ACC112 (cell line): Measurements from ENCODE around the gene PPM1G.

Experiments used
- H2AFZ ChIP-seq: fragments of 200-600 bp; sonication (generic); one replicate; pipeline ENCODE4 v1.6.0; 2017; ENCODE audit warnings: antibody characterized with exemption, low read length; ENCODE audit not compliant: unreplicated experiment
- H3K27ac ChIP-seq: fragments of 200-600 bp; sonication (generic); 2 replicates; pipeline ENCODE4 v1.5.1; 2014; ENCODE audit warnings: low read depth, mild to moderate bottlenecking, antibody characterized with exemption, low read length, moderate library complexity
- H3K27me3 ChIP-seq: fragments of 200-600 bp; sonication (generic); 2 replicates; pipeline ENCODE4 v1.6.1; 2014; ENCODE audit warnings: mild to moderate bottlenecking, antibody characterized with exemption, low read length, moderate library complexity, mixed read lengths; ENCODE audit not compliant: insufficient read depth
- H3K36me3 ChIP-seq: fragments of 200-600 bp; sonication (generic); 2 replicates; pipeline ENCODE4 v1.6.1; 2016; ENCODE audit warnings: mild to moderate bottlenecking, antibody characterized with exemption, low read length, moderate library complexity, mixed read lengths; ENCODE audit not compliant: insufficient read depth
- H3K4me1 ChIP-seq: fragments of 200-600 bp; sonication (generic); one replicate; pipeline ENCODE4 v1.6.1; 2016; ENCODE audit warnings: low read length, mixed read lengths; ENCODE audit not compliant: insufficient read depth, unreplicated experiment, control insufficient read depth
- H3K4me3 ChIP-seq: fragments of 200-600 bp; sonication (generic); 2 replicates; pipeline ENCODE4 v1.5.1; 2014; ENCODE audit warnings: mild to moderate bottlenecking, low read depth, low read length
- H3K79me2 ChIP-seq: fragments of 200-600 bp; sonication (generic); one replicate; pipeline ENCODE4 v1.6.0; 2016; ENCODE audit warnings: low read length; ENCODE audit not compliant: control insufficient read depth, unreplicated experiment, insufficient read depth

Gene PPM1G

DNA sequence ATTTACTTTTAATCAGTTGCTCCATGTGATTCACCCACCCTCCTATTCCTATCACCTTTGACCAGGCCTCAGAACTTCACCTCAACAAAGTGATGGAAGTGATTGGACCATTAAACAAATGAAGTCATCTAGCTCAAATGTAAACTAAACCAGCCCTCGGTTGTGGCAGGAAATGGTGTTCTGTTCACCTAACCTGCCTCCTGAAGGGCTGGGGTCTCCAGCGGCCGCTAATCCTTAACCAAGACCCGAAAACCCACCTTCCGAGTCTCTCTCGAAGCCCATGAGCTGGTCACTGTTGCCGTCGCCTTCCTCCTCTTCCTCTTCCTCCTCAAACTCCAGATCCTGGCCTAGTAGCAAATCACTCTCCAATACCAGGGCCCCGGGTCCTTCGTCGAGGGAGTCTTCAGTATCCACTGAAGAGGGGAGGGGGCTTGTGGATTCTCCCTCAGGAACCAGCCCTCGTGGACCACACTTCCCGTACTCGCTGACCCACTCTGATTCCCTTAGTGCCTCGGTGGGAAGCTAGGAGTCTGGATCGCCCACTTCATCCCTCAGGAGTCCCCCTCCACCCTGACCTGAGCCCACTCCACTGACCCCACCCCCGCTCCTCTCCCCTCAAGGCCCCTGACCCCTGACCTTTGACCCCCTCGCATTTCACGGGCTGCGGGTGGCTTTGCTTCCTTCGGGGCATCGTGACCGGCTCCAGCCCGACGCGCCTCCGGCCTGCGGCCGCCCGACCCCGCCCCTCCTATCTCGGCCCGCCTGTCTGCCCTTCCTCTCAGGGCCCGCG is 29.4 kb downstream of the PPM1G start:
- Histone ChIP-seq H3K36me3 (peaks cover 13% of the 10 kb centered on the region; the same call in 1 of the 2 replicates), H3K4me3 (peak overlapping the region; percentile 80), H3K27ac (peak overlapping the region; percentile 82)

DNA sequence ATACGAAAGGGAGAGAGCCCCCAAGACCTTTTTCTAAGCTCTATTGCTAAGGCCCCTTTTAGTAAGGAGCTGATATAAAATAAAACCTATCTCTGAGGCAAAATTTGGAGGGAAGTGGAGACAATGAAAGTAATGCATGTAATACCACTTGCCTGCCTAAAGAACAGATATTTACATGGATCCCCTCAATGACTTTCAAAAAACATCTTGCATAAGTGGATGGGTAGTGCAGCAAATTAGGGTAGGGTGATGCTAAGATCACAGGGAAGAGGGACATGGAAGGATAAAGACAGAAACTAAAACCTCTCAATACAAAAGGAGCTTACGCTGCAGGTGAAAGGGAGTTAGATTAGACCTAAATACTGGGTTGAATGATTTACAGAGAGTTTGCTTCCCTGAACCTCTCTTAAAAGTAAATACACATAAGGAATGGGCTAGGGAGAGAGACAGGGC is 30.0 kb downstream of the PPM1G start:
- Histone ChIP-seq H3K79me2 (peaks cover 16% of the 10 kb centered on the region), H3K4me3 (peak overlapping the region; percentile 80), H3K27ac (peak overlapping the region; percentile 82), H3K36me3 (peaks cover 14% of the 10 kb centered on the region; the same call in 1 of the 2 replicates), H3K4me1 (peaks cover 21% of the 10 kb centered on the region), H3K27me3 (no peaks in the 10 kb centered on the region), H2AFZ (no peak overlapping the region)

More for the DNA sequence above, 29.4 kb downstream of the PPM1G start:
- Histone ChIP-seq H3K27me3 (no peaks in the 10 kb centered on the region), H3K4me1 (peaks cover 21% of the 10 kb centered on the region), H3K79me2 (peaks cover 16% of the 10 kb centered on the region), H2AFZ (no peak overlapping the region)

DNA sequence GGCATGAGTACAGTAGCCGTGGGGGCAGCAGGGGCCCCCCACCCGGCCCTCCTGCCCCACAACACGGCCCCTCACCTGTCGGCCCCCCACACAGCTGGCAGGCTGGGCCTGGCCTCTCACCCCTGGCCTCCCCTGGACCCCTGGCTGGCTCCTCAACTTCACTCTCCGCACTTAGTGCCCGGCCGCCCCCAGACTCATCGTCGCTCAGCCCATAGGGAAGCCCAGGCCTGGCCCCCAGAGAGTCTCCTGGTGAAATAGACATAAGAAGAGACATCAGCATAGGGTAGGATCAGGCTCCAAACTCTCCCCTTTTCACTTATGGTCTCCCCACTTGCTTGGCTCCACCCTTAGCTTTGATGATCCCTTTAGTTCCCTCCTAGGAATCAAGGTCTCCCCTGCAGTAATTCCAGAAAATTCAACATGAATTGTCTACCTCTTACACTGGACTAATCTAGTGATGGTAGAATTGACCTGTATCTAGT is 30.5 kb downstream of the PPM1G start:
- H3K4me3 ChIP-seq = peak overlapping the region; percentile 80
- no peak overlapping the region for H2AFZ ChIP-seq
- no peaks in the 10 kb centered on the region for H3K27me3 ChIP-seq
- peak overlapping the region; percentile 82 for H3K27ac ChIP-seq
- H3K4me1 ChIP-seq = peaks cover 21% of the 10 kb centered on the region
- H3K79me2 ChIP-seq = peaks cover 16% of the 10 kb centered on the region
- H3K36me3 ChIP-seq = peaks cover 15% of the 10 kb centered on the region; the same call in 1 of the 2 replicates

DNA sequence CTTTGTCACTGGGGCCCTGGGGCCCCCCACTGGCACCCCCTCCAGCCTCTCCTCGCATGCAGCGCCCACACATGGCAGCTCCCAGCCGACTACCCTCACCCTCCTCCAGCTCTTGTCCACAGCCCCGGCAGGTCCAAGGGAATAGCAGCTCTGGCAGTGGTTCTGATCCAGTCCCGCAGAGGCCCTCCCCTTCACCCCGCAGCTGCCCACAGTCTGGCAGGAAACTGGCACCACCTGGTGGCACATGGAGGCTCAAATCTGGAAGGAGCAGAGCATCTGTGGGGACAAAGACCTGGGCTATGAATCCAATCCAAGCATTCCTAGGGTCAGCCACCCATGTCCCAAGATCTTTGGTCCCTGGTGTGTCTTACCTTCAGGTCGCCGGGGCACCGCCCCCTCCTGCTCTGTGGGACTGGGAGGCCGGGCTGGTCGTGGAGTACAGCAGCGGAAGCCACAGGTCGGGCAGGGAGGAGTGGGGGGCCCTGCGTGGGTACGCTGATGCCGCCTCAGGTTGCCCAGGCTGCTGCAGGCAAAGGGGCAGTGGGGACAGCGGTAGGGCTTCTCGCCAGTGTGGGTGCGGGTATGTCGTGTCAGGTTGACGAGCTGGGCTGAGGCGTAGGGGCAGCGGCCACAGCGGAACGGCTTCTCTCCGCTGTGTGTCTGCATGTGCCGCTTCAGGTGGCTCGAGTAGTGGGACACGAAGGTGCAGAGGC is 31.1 kb downstream of the PPM1G start:
- no peak overlapping the region for H3K4me3 ChIP-seq
- H3K27ac ChIP-seq = no peak overlapping the region
- H3K27me3 ChIP-seq = no peaks in the 10 kb centered on the region
- no peak overlapping the region for H2AFZ ChIP-seq
- peaks cover 21% of the 10 kb centered on the region for H3K4me1 ChIP-seq
- peaks cover 16% of the 10 kb centered on the region for H3K79me2 ChIP-seq
- peaks cover 18% of the 10 kb centered on the region; the same call in 1 of the 2 replicates for H3K36me3 ChIP-seq

DNA sequence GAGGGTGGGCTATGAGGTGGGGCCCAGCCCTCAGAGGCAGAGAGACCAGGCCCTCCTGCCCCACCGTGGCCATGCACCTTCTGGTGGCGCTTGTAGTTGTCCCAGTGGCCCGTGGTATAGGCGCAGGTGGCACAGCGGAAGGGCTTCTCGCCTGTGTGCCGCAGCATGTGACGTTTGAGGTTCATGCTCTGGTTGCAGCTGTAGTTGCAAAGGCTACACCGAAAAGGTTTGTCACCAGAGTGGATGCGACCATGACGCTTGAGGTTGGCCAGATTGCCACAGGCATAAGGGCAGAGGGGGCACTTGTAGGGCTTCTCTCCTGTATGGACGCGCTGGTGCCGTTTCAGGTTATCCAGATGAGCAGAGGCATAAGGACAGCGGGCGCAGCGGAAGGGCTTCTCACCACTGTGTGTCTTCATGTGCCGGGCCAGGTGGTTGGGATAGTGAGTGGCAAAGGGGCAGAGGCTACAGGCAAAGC is 31.7 kb downstream of the PPM1G start:
- H3K79me2 ChIP-seq = peaks cover 21% of the 10 kb centered on the region
- H3K4me1 ChIP-seq = peaks cover 25% of the 10 kb centered on the region
- no peak overlapping the region for H3K4me3 ChIP-seq
- peaks cover 21% of the 10 kb centered on the region for H3K36me3 ChIP-seq
- no peak overlapping the region for H3K27ac ChIP-seq
- H2AFZ ChIP-seq = no peak overlapping the region
- H3K27me3 ChIP-seq = no peaks in the 10 kb centered on the region

DNA sequence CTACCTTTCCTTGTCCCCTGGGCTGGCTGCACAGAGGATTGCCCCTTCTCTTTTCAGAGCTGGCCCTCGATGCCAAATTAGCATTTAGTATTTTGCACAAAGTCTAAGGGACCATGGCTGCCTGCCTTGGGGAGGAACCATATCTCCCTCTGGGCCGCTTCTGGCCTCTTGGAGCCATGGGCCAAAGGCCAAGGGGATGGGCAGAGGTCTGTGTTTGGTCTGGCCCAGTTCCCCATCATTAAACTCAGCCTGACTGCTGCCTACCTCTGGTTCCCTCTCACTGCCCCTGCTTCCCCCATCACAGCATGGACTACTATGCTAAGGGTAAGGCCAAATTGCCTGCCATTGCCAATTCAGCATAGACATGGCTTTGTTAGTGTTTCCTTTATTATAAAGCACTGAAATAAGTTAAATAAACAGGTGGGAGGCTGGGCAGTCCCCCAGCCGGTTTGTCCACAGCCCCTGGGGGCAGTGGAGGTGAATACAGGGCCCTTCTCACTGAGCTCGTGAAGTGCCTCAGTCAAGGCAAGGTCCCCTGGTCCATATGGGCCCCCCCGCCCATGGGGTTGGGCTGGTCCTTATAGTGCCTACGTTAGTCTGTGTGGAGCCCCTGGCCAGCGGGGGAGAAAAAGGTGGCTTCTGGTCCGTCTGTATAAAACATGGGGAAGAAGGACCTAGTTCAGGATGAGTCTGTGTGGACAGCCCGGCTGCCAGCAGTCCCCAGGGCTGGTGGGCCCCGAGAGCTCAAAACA is 32.3 kb downstream of the PPM1G start:
- peaks cover 18% of the 10 kb centered on the region for H3K36me3 ChIP-seq
- peaks cover 27% of the 10 kb centered on the region for H3K79me2 ChIP-seq
- peaks cover 32% of the 10 kb centered on the region for H3K4me1 ChIP-seq
- H3K27me3 ChIP-seq = no peaks in the 10 kb centered on the region
- H3K4me3 ChIP-seq = no peak overlapping the region
- H3K27ac ChIP-seq = no peak overlapping the region
- H2AFZ ChIP-seq = no peak overlapping the region

DNA sequence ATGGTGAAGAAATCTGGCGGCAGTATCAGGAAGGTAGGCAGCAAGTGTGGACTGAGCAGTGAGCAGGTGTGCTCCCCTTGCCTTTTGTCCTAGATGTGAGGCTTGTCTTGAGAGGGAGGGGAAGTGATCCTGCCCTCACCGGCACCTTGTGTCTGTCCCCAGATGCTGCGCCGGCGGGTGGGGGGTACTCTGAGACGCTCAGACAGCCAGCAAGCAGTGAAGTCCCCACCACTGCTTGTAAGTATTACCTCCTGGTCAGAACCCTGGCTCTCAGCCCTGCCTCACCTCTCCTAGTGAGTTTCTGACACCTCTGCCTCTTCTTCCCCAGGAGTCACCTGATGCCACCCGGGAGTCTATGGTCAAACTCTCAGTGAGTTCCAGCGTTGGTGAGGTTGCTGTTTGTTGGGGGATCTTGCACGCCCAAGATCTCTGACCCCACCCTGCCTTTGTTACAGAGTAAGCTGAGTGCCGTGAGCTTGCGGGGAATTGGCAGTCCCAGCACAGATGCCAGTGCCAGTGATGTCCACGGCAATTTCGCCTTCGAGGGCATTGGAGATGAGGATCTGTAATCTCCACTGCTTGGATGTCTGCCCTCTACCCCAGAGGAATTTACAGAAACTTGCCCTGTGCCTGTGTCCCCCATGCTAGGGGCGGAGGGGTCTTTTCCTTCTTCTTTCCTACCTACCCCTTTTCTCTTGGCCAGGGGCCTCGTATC is 33.1 kb downstream of the PPM1G start:
- H3K27me3 ChIP-seq = no peaks in the 10 kb centered on the region
- H2AFZ ChIP-seq = no peak overlapping the region
- peaks cover 33% of the 10 kb centered on the region for H3K4me1 ChIP-seq
- H3K79me2 ChIP-seq = peaks cover 35% of the 10 kb centered on the region
- H3K27ac ChIP-seq = no peak overlapping the region
- H3K4me3 ChIP-seq = no peak overlapping the region
- H3K36me3 ChIP-seq = peaks cover 17% of the 10 kb centered on the region

DNA sequence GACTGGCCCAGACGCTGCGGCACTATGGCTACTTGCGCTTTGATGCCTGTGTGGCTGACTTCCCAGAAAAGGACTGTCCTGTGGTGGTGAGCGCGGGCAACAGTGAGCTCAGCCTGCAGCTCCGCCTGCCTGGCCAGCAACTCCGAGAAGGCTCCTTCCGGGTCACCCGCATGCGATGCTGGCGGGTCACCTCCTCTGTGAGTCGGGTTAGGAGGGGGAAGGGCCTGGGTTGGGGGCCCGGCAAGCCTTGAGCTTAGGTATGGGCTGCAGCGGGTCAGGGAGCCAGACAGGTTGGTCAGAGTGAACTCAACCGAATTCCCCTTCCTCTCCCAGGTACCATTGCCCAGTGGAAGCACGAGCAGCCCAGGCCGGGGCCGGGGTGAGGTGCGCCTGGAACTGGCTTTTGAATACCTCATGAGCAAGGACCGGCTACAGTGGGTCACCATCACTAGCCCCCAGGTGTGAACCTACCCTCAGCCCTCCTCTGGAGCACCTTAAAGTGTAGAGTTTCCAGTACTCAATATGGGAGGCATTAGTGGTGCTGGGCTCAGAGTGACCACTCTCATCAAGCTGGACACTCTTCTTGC is 33.8 kb downstream of the PPM1G start:
- peaks cover 28% of the 10 kb centered on the region for H3K4me1 ChIP-seq
- H2AFZ ChIP-seq = no peak overlapping the region
- no peak overlapping the region for H3K27ac ChIP-seq
- no peak overlapping the region for H3K4me3 ChIP-seq
- no peaks in the 10 kb centered on the region for H3K27me3 ChIP-seq
- H3K36me3 ChIP-seq = peaks cover 14% of the 10 kb centered on the region
- peaks cover 42% of the 10 kb centered on the region for H3K79me2 ChIP-seq

DNA sequence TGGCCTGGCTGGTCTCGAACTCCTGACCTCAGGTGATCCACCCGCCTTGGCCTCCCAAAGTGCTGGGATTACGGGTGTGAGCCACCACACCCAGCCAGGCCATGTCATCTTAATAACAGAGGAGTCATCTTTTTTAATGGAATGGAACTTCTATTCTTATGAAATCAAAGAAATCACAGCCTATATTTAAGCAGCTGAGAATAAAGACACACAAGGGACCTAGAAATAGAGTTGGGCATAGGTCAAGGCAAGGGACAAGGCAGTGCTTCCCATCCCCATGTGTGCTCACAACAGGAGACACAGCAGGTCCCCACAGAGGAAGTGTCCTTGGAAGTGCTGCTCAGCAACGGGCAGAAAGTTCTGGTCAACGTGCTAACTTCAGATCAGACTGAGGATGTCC is 35.8 kb downstream of the PPM1G start:
- Histone ChIP-seq H3K4me3 (no peak overlapping the region), H3K79me2 (peaks cover 39% of the 10 kb centered on the region), H3K27me3 (no peaks in the 10 kb centered on the region), H3K36me3 (peaks cover 15% of the 10 kb centered on the region), H3K4me1 (peaks cover 25% of the 10 kb centered on the region), H3K27ac (no peak overlapping the region), H2AFZ (no peak overlapping the region)
